Astrocyte of the cerebellum (primary cell): Measurements from ENCODE around the gene USP20.

Experiments
- DNase-seq: peaks from one replicate; pipeline ENCODE4 v3.0.0-alpha.2; 2011; ENCODE audit warnings: low read depth
- H3K4me3 ChIP-seq: 2 replicates; pipeline ENCODE4 v1.5.1; 2011; ENCODE audit warnings: mild to moderate bottlenecking, low read depth, low read length, moderate library complexity
- in situ Hi-C: cut with HindIII; loops from 2 replicates; pipeline ENCODE4 v1.10.0; 2017; ENCODE audit warnings: low sequenced_read_pairs
- TF ChIP-seq, protein P1 (sequence below): IDR thresholded peaks from 2 replicates; pipeline ENCODE4 v1.5.1; 2012; ENCODE audit warnings: low read length, low read depth, moderate library complexity, mild to moderate bottlenecking; ENCODE audit errors: missing control alignments

Gene USP20

DNA sequence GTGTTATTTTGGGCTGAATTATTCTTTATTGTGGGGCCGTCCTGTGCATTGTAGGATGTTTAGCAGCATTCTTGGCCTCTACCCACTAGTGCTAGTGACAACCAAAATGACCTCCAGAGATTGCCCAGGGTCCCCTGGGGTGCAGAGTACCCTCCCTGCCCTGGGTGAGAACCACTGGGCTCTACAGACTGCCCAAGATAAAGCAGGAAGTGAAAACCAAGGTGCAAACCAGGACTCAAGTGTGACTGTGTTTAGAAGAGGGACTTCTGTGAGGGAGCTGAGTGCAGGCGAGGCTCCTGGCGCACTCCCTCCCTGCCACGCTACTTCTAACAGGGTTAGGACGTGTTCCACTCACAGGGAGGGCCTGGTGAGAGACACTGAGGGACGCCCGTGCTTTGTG is 41.6 kb downstream of the USP20 start:
- H3K4me3 ChIP-seq: no peak overlapping the region
- in situ Hi-C loops: no loop called here
- DNase-seq: no peak
- TF ChIP-seq, protein P1, sequence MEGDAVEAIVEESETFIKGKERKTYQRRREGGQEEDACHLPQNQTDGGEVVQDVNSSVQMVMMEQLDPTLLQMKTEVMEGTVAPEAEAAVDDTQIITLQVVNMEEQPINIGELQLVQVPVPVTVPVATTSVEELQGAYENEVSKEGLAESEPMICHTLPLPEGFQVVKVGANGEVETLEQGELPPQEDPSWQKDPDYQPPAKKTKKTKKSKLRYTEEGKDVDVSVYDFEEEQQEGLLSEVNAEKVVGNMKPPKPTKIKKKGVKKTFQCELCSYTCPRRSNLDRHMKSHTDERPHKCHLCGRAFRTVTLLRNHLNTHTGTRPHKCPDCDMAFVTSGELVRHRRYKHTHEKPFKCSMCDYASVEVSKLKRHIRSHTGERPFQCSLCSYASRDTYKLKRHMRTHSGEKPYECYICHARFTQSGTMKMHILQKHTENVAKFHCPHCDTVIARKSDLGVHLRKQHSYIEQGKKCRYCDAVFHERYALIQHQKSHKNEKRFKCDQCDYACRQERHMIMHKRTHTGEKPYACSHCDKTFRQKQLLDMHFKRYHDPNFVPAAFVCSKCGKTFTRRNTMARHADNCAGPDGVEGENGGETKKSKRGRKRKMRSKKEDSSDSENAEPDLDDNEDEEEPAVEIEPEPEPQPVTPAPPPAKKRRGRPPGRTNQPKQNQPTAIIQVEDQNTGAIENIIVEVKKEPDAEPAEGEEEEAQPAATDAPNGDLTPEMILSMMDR: no peak

DNA sequence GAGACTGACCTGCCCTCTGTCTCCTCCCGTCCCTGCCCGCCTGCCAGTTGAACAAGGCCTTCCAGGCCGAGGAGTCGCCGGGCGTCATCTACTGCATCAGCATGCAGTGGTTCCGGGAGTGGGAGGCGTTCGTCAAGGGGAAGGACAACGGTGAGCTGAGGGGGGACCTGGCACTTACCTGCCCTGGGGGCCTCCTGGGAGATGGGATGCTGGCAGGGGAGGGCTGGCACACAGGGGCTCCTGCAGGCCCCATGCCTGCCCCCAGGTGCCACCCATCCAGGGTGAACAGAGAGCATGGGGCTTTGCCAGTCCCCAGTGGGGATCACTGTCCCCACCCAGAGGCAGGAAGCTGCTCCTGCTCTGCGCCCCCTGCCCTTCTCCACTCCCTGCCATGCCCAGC is 43.0 kb downstream of the USP20 start:
- in situ Hi-C loops: no loop called here
- no peak for DNase-seq
- H3K4me3 ChIP-seq: no peak overlapping the region
- TF ChIP-seq, protein P1: no peak

DNA sequence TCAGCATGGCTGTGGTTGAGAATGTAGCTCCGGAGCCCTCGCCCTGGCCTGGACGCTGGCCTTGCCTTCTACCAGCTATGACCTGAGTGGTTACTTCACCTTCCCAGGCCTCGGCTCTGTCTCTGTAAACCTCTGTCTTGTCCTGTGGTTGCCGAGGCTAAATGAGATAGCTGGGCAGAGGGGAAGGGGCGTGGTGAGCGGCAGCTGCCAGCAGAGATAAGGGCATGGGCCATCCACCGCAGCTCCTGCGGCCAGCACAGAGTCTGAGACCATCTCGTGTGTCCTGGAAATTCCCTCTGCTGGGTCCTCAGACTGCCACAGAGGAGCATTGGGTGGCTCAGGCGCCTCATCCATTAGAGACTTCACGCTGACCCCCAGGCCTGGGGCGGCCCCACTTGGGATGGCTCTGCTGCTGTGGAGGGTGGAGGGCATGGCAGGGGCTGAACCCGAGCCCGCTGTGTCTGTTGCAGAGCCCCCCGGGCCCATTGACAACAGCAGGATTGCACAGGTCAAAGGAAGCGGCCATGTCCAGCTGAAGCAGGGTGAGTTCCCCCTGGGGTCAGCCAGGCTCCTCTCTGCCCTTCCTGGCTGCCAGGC is 43.9 kb downstream of the USP20 start:
- in situ Hi-C loops: no loop called here
- H3K4me3 ChIP-seq: no peak overlapping the region
- TF ChIP-seq, protein P1: no peak
- DNase-seq: no peak

DNA sequence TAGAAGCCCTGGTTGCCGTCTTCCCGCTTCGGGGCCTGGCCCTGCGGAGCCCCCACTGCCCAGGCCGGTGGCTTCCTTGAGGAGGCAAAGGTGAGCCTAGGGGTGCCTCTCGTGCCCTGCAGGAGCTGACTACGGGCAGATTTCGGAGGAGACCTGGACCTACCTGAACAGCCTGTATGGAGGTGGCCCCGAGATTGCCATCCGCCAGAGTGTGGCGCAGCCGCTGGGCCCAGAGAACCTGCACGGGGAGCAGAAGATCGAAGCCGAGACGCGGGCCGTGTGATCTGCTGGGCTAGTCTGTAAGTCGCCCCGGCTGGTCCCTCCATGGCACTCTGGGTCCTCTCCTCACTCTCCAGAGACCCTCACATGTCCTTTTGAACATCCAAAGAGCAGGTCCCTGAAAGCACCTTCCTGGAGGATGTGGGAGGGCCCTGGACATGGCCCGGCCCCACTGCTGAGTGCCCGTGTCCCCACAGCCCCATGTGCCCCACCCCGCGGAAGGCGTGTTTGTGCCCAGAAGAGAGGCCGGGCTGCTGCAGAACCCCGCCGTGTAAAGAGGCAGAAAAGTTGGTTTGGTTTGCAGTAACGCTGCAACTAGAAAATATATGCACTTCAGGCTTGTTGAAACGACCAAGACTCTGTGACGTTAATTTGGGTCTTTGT is 44.9 kb downstream of the USP20 start:
- in situ Hi-C loops: no loop called here
- no peak overlapping the region for H3K4me3 ChIP-seq
- TF ChIP-seq, protein P1: no peak
- DNase-seq: no peak

DNA sequence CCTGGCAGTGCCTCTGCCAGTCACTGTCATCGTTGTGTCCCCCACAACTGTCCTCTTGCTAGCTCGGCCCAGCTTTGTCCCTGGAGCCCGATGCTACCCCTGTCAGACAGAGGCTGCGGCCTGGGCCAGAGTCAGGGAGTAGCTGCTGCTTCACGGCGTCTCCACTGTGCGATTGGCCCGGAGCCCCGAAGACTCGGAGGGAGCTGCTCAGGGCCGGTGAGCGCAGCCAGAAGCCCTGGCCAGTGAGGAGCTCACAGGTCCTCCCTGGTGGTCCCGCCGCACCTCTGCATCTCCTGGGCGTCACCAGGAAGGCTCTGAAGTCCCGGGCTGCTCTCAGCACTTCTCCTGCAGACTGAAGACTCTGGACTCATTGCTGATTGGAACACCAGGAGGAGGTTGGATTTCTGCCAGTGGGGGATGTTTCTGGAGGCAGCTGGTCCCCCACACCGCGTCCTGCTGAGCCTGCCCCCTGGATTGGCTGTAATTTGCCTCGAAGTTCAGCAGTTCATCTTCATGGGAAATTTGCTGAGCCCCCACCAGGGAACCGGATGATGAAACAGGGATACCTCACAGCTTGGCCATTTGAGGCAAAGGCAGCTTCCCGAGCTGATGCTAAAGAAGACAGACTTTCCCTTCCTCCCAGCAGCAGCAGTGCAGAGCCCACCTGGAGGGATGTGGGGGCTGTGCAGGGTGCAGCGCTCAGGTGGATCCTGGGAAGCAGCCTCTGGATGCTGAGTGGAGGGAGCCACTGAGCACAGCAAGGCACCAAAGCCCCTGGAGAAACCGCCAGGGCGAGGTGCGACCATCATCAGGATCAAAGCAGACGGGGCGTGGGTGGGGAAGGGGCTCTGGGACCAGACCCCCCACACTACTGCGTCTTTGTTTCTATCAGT is 45.6 kb downstream of the USP20 start:
- TF ChIP-seq, protein P1: no peak
- in situ Hi-C loops: no loop called here
- peak; percentile 62 for DNase-seq
- H3K4me3 ChIP-seq: no peak overlapping the region

DNA sequence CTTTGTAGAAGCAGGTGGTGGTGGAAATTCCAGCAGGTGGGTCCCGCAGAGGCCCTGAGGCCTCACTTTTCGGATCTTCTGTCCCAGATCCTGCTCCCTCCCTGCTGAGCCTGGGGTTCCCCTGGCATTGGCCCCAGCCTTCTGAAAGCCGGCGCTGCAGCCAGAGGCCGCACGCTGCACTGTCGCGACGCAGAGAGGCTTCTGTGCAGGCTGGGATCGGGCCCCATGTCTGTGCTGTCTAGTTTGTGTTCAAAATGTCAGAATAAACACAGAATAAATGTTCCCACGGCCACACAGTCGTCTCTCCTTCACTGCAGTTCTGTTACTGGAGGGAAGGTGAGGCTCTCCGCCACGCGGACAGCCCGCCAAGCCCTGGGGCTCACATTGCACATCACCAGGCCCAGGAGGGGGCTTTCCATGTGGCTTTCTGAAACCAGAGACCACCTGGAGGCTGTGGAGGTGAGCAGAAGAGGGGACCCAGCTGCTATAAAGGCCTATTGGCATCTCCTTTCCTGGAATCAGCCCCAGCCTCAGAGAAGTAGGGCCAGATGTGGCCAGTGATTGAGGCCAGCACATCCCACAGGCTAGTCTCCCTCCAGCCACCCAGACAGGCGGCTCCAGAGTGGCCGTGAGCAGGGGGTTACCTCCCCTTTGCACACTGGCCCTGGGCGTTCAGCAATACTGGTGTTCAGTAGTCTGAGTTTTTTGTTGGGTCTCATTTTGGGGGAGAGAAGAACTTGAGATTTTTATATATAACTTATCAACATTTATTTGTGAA is 46.5 kb downstream of the USP20 start:
- TF ChIP-seq, protein P1: no peak
- H3K4me3 ChIP-seq: no peak overlapping the region
- in situ Hi-C loops: no loop called here
- DNase-seq: no peak
